Endometrial microvascular endothelial cells (primary cell): Measurements from ENCODE around the gene LRBA. TPM values are rescaled to one million over a fixed set of nuclear protein-coding genes. Genes with fewer than 3 reads are reported as not detected.

Experiments used
- in situ Hi-C: cut with HindIII; loops from 2 replicates; pipeline ENCODE4 v1.10.0; 2017; ENCODE audit warnings: low sequenced_read_pairs, low pct_unique_long_range_greater_than_20kb; ENCODE audit errors: inconsistent ontology term
- total RNA-seq: library from RNA; depleted of rRNA; stranded (reverse); fragments of >200 nt; gene quantifications from one replicate; pipeline ENCODE4 v1.2.3, GENCODE V29; 2015; ENCODE audit errors: inconsistent ontology term

The LRBA gene
- total RNA-seq, 1 donor from 2014 or later: 38.9 TPM

GRCh38 chr4:150314031-150314430 lies 701.1 kb downstream of the LRBA start:
- in situ Hi-C loops: no loop called here

- in situ Hi-C loops: no loop called here
These were observed 704.8 kb downstream of the LRBA start for GRCh38 chr4:150310159-150310895.

- in situ Hi-C loops: no loop called here
These were observed 706.1 kb downstream of the LRBA start for GRCh38 chr4:150308824-150309472.

- in situ Hi-C loops: no loop called here
These were observed 708.4 kb downstream of the LRBA start for GRCh38 chr4:150306719-150307118.

GRCh38 chr4:150305995-150306394 lies 709.1 kb downstream of the LRBA start:
- in situ Hi-C loops: no loop called here

GRCh38 chr4:150302553-150302952 lies 712.5 kb downstream of the LRBA start:
- in situ Hi-C loops: no loop called here

GRCh38 chr4:150299816-150300215 lies 715.3 kb downstream of the LRBA start:
- in situ Hi-C loops: no loop called here

GRCh38 chr4:150297861-150298474 lies 717.1 kb downstream of the LRBA start:
- in situ Hi-C loops: no loop called here

GRCh38 chr4:150289881-150290280 lies 725.2 kb downstream of the LRBA start:
- in situ Hi-C loops: no loop called here

GRCh38 chr4:150289198-150289597 lies 725.9 kb downstream of the LRBA start:
- in situ Hi-C loops: no loop called here

- in situ Hi-C loops: no loop called here
These were observed 728.4 kb downstream of the LRBA start for GRCh38 chr4:150286656-150287055.

- in situ Hi-C loops: no loop called here
These were observed 731.4 kb downstream of the LRBA start for GRCh38 chr4:150283689-150284088.

GRCh38 chr4:150280975-150281374 lies 734.1 kb downstream of the LRBA start:
- in situ Hi-C loops: no loop called here

- in situ Hi-C loops: no loop called here
These were observed 734.8 kb downstream of the LRBA start for GRCh38 chr4:150280081-150280895.

GRCh38 chr4:150278206-150278605 lies 736.9 kb downstream of the LRBA start:
- in situ Hi-C loops: no loop called here

- in situ Hi-C loops: no loop called here
These were observed 746.6 kb downstream of the LRBA start for GRCh38 chr4:150268444-150268843.

GRCh38 chr4:150265806-150266205 lies 749.3 kb downstream of the LRBA start:
- in situ Hi-C loops: no loop called here

- in situ Hi-C loops: no loop called here
These were observed 750.4 kb downstream of the LRBA start for GRCh38 chr4:150264595-150265161.

- in situ Hi-C loops: no loop called here
These were observed 752.5 kb downstream of the LRBA start for GRCh38 chr4:150262611-150263010.
